HG03342 (cell line): ENCODE data around the gene KIAA0513.

Source experiments
- ATAC-seq: cut with Tn5 transposase; IDR thresholded peaks from one replicate; pipeline ENCODE4 v1.9.1; 2021; ENCODE audit warnings: mild to moderate bottlenecking, moderate library complexity; ENCODE audit not compliant: unreplicated experiment

Gene KIAA0513

DNA sequence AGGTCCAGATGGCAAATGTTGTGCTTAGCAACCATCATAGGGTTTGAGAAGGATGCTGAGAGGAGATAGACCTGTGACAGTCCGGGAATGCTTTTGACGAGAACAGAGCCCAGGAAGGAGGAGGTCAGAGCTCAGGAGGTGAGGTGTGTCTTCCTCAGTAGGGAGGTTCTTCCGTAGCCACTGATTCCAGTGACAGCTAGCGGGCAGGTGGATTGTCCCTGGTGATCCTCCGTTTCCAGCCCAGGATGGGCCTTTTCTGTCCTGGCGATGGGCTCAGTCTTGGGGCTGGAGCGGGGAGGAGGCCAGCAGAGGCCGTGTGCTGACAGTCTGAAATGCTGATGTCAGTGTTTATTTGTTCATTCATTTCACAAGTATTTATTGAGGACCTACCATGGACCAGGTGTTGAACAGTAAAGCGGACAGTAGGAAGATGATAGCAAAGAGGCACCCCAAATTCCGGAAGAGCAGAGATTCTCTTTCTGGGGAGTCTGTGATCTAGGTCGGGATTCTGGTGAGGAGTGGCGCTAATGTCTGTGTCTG, 38.8 kb downstream of the KIAA0513 start:
- ATAC-seq = no peak

DNA sequence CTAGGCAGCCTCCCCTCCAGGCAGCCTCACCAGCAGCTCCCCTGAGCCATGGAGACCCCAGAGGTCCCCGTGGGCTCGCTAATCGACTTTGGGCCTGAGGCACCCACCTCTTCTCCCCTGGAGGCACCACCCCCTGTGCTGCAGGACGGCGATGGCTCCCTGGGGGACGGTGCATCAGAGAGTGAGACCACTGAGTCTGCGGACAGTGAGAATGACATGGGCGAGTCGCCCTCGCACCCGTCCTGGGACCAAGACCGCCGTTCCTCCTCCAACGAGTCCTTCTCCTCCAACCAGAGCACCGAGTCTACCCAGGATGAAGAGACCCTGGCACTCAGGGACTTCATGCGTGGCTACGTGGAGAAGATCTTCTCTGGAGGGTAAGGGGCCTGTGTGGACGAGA, 39.4 kb downstream of the KIAA0513 start:
- no peak for ATAC-seq

DNA sequence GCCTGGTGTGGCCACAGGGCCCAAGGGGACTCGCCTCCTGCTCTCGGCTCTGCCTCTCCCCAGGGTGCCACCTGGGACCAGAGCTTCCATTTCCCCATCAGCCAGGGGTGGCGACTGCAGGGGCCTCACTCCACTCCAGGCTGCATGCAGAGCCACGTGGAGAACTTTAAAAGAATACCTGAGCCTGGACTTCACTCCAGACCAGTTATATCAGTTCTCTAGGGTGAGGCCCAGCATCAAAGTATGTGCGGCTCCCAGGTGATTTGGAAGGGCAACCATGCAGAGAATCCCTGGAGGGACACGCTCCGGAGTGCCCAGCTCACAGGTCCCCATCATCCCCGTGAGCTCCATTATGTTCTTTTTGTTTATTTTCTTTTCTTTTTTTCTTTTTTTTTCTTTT, 39.8 kb downstream of the KIAA0513 start:
- ATAC-seq = no peak

DNA sequence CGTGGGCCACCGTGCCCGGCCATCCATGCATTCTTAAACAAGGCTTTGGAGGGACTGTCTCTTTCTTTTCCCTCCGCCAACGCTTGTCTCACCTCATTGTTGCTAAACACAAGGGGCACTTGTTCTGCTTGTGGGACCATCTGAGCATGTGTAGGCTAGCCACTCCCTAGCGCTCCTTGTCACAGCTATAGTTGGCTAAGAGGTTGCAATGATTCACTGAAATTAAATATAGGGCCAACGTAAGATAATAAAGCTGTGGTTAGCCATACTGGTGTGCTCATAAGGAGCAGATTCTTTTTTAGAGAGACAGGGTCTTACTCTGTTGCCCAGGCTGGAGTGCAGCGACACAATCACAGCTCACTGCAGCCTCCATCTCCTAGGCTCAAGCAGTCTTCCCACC, 41.2 kb downstream of the KIAA0513 start:
- ATAC-seq = no peak

DNA sequence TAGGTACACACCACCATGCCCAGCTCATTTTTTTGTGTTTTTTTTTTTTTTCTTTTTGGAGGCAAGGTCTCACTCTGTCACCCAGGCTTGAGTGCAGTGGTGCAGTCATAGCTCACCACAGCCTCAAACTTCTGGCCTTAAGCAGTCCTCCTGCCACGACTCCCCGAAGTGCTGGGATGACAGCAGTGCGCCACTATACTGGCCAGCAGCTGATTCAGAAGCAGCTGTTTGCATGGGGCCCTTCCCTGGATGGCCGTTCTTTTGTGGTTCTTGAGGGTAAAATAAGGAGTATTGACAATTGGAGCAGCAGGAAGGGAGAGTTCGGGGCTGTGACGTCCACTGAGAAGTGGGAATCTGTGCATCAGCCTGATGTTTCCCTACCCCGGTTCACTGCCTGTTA, 41.6 kb downstream of the KIAA0513 start:
- ATAC-seq = no peak

DNA sequence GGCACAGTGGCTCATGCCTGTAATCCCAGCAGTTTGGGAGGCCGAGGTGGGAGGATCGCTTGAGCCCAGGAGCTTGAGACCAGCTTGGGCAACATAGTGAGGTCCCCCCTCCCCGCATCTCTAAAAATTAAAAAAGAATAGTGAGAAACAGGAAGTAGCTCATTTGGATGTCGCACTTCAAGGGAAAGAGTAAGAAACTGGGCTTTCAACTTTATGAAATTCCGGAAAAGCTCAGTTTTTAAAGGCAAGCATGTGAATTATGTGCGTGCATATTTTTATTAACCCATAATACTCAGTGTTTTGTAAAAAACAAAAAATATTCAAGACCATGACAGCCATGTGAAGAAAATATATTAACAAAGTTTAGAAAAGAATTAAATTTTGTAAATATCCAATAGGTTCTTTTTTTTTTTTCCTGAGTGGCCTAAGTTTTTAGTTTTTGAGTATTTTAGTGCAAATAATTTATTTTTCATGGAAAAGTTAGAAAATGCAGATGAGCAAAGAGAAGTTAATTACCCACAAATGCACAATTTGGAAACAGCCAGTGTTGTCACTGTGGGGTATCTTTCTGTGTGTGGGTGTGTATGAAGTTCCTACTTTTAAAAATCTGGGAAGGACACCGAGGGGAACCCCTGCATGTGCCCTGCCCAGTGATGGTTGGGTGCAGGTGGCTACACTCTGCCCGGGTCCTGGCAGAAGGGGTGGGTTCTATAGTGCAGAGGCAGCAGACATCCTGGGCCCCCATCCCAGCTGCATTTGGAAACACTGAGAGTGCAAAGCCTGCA, 44.7 kb downstream of the KIAA0513 start:
- no peak for ATAC-seq

DNA sequence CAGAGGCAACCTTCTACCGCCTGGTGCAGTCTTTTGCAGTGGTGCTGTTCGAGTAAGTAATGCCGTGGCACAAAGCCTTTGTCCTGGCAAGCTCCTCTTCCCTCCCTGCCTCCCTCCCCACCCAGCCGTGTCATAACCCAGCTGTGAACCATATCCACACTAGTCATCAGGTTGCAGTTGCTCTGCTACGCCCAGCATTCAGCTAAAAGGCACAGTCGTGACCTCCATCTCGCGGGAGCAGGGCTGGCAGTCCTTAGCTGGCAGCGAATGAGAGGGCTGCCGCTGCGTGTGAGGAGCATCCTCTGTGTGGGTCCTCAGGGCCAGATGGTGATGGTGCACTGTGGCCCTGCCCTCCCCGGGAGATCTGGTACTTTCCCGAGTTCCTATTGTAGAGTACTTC, 45.4 kb downstream of the KIAA0513 start:
- no peak for ATAC-seq

DNA sequence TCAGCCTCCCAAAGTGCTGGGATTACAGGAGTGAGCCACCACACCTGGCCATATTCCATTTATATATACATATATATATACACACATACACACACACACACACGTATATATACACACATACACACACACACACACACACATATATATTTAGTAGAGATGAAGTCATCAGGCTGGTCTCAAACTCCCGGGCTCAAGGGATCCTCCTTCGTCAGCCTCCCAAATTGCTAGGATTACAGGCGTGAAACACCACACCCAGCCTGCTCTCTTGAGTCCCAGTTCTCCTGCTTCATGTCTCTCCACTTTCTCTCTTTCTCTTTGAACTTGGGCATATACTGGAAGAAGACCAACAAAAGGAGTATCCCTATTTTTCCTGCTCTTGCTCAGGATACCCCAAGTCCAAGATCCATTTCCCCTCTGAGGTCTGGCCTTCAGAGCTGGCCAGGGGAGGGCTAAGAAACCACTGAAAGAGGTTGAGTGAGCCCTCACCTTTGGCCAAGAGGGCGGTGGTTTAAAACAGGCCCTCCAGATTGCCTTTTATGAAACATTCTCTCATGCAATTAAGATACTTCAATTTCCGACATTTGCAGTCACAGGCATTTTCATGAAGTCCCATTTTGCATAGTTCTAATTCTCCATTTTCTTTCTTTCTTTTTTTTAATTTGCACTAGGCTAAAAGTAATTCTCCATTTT, 46.8 kb downstream of the KIAA0513 start:
- no peak for ATAC-seq

DNA sequence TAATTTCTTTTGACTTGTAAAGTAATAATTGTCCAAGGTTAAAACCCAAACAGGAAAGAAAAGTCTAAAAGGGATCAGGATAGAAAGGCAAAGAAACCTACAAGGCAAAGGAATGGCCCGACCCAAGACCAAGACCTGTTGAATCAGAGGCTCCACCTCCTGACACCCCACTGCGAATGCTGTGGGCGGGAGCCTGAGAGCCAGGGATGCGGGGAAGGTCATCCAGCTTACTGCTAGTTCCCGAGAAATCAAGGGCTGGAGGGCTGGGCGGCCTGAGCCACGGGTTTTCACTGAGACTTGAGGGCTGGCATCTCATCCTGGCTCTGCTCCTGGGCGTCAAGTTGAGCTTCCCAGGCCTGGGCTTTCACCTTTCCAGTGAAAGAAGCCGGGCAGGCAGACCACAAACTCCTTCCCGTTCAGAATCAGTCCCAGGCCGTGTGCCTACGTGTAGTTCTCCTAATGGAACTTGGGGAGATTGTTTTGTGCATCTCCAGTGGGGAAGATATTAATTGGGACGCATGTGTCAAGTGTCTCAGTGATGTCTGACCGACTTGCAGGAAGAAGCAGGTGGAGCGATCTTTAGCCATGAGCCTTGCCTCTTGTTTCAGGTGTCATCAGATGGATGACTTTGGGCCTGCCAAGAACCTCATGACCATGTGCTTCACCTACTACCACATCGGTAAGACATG, 47.8 kb downstream of the KIAA0513 start:
- no peak for ATAC-seq

DNA sequence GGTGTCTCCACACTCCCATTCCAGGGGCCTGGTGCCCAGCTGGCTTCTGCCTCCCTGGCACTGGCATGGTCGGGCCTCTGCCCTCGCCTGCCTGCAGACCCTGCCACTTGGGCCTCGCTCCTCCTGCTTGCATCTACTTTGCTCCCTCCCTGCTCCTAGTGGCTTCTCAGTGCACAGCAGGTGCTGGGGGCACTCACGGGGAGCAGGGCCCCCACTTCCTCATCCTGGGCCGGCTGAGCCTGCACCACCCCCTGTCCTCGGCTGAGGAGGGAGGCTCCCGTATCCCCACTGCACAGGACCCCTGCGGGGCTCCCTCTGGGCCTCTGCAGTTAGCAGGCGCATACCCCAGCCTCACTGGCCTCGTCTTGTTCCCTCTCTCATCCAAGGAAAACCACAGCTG, 49.4 kb downstream of the KIAA0513 start:
- no peak for ATAC-seq

DNA sequence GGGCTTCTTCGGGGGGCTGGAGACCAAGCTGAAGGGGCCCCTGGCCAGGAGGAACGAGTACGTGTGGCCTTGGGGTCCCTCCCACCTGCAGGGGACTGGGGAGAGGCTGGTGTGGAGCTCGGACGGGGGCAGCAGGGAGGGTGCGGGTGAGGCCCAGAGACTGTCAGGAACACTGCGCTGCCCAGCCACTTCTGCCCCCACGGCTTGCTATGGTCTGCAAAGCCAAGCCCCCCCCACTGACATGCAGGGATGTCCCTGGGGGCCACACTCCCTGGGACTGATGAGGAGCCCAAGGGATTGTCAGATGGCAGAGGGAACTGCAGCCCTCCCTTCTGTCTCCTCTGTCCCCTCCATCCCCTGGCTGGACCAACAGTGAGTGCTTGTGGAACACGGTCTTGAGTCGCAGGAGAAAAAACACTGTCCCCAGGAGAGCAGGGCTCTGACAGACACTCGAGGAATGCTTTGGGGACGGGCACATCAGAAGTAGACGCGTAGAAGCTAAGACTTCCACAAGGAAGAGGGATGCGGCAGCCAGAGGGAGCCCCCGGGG, 50.1 kb downstream of the KIAA0513 start:
- ATAC-seq = no peak

DNA sequence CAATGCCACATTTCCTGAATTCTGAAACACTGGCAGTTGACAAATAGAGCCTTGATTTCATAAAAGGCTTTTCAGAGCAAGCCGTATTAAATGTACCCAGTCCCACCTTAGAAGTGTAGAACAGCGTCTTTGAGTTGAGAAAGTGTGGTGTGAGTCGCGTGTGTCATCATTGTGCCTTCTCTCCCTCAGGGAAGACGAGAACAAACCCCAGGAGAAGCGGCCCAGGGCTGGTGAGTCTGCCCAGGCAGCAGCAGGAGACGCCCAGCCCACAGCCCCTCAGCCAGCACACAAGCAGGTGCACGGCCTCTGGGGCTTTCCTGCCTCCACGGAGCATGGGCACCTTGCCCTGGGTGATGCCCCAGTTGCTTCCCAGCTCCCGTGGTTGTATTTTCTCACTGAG, 50.6 kb downstream of the KIAA0513 start:
- no peak for ATAC-seq

DNA sequence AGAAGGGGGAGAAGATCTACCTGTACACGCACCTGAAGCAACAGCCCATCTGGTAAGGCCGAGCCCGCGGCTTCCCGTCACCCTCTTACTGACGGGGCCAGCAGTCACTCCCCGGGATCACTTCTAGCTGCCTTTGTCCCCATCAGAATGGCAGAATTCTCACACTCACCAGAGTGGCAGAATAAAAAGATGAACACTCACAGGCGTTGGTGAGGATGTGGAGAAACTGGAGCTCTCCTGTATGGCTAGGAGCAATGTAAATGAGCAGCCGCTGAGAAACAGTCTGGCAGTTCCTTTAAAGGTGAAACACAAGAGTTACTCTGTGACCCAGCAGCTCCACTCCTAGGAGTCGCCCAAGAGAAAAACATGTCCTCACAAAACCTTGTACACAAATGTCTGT, 51.4 kb downstream of the KIAA0513 start:
- ATAC-seq = no peak

DNA sequence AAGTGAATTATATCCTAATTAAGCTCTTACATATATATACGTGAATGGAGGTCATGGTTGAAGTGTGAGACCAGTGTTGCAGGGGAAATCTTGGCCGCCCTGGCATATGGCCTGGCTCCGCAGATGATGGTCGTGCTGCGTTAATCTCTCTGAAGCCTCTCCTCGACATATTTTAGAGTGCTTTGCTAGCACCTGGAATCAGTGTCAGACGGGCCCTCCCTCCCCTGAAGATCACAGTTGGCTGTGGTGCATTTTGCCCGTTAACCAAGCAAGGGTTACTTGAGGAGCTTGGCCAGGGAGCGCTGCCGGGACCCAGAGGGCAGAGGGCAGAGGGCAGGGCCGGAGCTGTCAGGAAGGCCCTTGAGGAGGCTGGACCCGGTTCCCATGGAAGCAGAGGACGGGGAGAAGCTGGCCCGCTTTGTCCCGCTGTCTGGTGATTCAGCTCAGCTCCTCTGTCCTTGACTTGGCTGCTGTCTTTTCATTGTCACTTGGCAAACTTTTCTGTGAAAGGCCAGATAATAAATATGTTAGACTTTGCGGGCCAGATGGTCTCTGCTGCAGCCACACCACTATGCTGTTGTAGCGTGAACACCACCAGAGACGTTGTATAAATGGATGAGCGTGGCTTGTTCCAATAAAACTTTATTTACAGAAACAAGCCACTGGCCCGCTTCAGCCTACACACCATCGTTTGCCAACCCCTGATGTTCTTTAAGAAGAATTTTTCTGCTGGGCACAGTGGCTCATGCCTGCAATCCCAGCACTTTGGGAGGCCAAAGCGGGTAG, 52.4 kb downstream of the KIAA0513 start:
- ATAC-seq = no peak

DNA sequence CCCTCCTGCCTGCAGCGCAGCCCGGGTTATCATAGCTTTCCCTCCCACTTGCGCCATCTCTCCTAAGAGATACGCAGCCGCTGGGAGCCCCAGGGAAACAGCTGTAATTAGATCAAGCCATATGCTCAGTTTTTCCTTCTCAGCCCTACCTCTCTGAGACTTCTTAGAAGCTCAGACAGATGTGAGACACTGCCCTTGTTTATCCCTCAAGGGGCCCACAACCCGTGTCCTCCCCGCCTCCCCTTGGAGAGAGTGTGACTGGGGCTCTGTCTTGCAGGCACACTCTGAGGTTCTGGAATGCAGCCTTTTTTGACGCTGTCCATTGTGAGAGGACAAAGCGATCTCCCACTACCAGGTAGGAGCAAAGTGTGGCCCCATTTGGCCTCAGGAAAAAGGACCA, 53.4 kb downstream of the KIAA0513 start:
- ATAC-seq = no peak

DNA sequence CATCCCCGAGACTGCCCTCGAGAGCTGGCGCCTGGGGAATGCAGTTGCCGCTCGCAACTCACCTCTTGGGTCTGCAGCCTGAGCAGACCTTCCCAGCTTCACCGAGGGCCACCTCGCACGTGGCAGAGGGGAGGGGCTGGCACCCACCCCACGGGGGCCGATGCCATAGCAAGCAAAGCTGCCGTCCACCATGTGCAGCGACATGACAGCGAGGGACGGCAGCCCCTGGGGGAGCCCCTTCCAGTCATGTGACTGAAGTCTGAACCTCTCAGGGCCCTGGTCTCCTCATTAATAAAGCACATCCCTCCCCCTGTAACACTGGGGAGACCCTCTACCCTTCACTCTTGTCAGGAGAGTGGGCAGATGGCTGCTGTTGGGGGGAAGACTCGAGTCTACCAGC, 54.2 kb downstream of the KIAA0513 start:
- ATAC-seq = no peak

DNA sequence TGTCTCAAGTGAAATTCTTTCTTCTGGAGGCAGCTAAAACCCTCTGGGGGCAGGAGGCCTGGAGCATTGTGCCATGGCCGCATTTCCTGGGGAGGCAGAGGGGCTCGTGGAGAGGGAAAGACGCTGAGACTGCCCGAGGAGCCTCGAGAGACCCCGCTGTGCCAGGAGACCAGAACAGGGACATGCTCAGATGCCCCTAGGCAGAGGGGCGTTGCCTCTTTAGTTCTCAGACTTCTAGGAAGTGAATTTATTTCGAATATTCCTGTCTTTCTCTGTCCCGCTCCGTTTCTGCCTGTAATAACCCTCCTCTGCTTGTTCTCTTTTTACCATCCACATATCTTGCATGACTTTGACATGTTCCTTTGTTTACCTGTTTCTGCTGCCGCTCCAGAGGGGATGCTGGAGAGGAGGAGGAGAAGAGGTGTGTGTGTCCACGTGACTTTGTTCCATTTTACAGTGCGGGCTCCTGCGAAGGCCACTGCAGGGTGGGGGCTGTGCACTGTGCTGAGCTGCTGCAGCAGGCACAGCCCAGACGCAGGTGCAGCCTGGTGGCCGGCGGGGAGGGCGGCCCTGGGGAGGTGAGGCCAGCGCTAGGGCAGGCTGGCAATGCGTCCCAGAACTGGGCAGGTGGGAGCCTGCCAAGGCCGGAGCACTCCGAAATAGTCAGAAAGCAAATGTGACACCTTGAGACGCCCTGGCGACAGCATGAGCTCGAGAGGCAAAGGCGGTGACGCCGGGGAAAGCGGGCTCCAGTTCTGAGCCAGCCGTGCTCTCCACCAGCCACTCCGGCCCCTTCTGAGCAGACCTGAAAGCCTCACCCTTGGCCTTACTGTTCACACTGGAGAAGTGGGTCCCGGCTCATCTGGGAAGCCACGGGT, 54.8 kb downstream of the KIAA0513 start:
- peak; percentile 45 for ATAC-seq

DNA sequence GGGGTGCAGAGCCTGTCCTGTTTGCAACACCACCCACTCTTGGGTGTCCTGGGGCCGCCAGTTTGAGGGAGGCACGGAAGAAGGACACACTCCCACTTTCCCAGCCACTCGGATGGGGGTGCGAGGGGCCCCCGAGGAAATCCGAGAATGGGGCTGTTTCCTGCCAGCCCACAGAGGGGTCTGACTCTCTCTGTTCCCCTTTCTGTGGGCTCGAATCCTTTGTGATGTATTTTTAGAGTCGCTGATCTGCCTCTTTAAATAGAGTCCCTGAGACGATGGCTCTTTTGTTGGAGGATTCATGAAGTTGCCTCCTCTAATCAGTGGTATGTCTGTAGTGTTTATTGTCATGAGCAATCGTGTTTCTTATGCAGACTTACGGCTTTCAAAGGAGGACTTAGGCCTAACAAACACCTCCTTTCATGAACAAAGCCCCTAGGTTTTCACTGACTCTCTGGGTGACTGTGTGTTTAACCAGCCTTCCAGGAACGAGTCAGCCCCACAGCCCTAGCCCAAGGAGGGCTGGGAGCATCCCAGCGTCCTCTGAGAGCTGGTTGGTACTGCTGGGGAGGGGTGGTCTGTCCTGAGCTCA, 55.5 kb downstream of the KIAA0513 start:
- ATAC-seq = peak; percentile 16

DNA sequence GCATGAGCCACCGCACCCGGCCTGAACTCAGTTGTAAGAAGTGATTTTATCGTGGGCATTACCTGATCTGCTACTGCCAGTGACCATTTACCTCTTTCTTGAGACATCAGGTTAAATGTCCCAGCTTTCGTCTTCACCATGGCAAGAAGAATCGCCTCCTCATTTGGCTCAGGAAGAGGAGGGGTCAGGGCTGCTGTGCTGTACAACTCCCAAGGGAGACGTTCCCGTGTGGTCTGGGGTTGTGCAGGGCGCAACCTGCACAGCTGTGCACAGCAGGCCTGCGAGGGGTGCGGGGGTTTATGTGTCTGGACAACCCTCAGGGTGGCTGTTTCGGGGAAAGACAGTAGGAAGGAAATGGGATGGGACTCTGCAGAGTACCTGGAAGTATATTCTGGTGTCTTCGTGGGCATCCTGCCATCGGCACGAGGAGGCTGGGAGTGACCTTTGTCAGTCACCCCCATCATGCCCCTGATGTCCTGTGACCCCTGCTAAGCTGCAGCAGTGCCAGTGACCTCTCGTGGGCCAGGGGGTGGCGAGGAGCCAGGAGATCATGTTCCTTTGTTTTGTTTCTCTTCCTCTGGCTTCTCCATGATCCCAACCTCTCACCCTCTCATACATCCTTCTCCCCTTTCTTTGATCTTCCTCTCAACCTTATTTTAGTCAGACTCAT, 57.4 kb downstream of the KIAA0513 start:
- no peak for ATAC-seq
